ENCODE measurements around the gene TBC1D4. TPM values are rescaled to one million over a fixed set of nuclear protein-coding genes. Genes with fewer than 3 reads are reported as not detected.

TBC1D4 gene
- polyA plus RNA-seq, 1 experiment, result 16.4 TPM

DNA sequence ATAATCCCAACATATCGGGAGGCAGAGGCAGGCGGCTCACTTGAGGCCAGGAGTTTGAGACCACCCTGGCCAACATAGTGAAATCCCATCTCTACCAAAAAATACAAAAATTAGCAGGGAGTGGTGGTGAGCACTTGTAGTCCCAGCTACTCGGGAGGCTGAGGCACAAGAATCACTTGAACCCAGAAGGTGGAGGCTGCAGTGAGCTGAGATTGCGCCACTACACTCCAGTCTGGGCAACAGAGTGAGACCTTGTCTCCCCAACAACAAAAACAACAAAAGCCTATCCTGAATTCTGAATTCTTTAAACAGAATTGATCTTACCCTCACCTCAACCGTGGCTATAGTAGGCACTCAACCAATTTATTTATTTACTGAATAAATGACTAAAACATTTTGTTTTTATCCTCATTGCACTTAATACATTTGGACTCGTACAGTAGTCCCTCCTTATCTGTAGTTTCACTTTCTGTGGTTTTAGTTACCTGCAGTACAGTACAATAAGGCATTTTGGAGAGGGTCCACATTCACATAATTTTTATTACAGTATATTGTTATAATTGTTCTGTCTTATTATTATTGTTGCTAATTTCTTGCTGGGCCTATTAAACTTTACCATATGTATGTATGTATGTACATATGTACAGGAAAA, 98.8 kb downstream of the TBC1D4 start:
- TF ChIP-seq, protein P1, sequence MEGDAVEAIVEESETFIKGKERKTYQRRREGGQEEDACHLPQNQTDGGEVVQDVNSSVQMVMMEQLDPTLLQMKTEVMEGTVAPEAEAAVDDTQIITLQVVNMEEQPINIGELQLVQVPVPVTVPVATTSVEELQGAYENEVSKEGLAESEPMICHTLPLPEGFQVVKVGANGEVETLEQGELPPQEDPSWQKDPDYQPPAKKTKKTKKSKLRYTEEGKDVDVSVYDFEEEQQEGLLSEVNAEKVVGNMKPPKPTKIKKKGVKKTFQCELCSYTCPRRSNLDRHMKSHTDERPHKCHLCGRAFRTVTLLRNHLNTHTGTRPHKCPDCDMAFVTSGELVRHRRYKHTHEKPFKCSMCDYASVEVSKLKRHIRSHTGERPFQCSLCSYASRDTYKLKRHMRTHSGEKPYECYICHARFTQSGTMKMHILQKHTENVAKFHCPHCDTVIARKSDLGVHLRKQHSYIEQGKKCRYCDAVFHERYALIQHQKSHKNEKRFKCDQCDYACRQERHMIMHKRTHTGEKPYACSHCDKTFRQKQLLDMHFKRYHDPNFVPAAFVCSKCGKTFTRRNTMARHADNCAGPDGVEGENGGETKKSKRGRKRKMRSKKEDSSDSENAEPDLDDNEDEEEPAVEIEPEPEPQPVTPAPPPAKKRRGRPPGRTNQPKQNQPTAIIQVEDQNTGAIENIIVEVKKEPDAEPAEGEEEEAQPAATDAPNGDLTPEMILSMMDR (IDR thresholded peaks at IDR 0.05; ENCODE audit: insufficient read depth, low read depth, low read length), result no peak
- ChIA-PET POLR2A (no interaction called here), CTCF (interaction anchor here (1.0 kb wide), 1 partner anchor 25 kb away, joined by 4 read pairs; no protein-coding TSS in a partner anchor)
- DNase-seq (ENCODE audit: low read depth), result no peak
- no peaks in the 10 kb centered on the region for H3K36me3 ChIP-seq (ENCODE audit: control insufficient read depth, insufficient read depth, low read length)
- H3K27me3 ChIP-seq (ENCODE audit: control insufficient read depth, insufficient read depth, low read length), result no peaks in the 10 kb centered on the region
- no peak overlapping the region for H3K4me3 ChIP-seq (ENCODE audit: low read depth, low read length)

DNA sequence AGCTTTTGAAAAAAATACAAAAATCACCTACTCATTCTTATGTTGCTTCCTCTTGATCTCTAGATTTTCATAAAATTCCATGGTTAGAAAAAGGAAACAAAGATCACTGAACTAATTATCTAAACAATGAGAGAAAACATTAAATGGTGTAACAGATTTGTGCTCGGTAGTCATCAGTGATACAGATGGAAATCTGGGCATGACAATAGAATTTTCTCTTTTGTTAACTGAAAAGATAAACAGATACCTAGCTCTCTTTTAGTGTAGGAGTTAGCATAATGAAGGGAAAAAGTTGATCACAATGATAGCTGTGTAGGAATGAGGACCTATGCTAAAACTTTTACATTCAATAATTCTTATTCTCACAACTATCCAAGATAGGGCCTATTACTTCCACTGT, 103.7 kb downstream of the TBC1D4 start:
- Histone ChIP-seq H3K4me3 (ENCODE audit: low read depth, low read length) (no peak overlapping the region), H3K27me3 (ENCODE audit: control insufficient read depth, insufficient read depth, low read length) (no peaks in the 10 kb centered on the region), H3K36me3 (ENCODE audit: control insufficient read depth, insufficient read depth, low read length) (no peaks in the 10 kb centered on the region)
- no peak for DNase-seq (ENCODE audit: low read depth)
- CTCF ChIA-PET, result interaction anchor here (1.3 kb wide), 1 partner anchor 104 kb away, joined by 7 read pairs; the partner anchor contains the start of gene TBC1D4
- TF ChIP-seq, protein P1 (IDR thresholded peaks at IDR 0.05; ENCODE audit: insufficient read depth, low read depth, low read length), result no peak
- POLR2A ChIA-PET, result no interaction called here

DNA sequence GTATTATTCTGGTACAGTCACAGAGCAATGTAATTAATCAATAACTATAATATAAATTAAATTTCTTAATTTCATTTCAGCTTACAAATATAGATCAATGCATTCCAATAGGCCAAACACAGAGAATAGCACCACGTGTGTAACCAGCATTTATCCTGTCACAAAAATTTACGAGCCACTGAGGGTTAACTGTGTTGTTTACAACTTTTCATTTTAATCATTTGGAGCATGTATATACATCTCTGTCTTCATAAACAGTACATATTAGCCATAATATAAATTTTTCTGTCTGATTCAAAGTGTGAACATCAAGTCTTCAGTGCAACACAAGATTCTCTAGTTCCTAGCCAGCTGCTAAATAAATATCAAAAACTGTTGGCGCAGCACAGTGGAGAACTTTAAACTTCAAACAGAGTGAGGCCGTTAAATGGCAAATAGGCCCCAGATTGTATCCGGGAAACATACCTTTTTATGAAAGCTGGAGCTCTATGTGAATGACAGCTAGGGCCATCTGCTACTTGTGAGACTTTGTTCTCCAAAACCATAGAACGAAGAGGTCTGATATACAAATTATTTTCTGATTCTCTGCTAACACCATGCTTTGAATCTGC, 105.1 kb downstream of the TBC1D4 start:
- TF ChIP-seq, protein P1 (IDR thresholded peaks at IDR 0.05; ENCODE audit: insufficient read depth, low read depth, low read length), result no peak
- POLR2A ChIA-PET, result no interaction called here
- H3K4me3 ChIP-seq (ENCODE audit: low read depth, low read length), result no peak overlapping the region
- DNase-seq (ENCODE audit: low read depth), result no peak
- H3K36me3 ChIP-seq (ENCODE audit: control insufficient read depth, insufficient read depth, low read length), result no peaks in the 10 kb centered on the region
- H3K27me3 ChIP-seq (ENCODE audit: control insufficient read depth, insufficient read depth, low read length), result no peaks in the 10 kb centered on the region
- CTCF ChIA-PET, result interaction anchor here (0.6 kb wide), 1 partner anchor 25 kb away, joined by 3 read pairs; no protein-coding TSS in a partner anchor

DNA sequence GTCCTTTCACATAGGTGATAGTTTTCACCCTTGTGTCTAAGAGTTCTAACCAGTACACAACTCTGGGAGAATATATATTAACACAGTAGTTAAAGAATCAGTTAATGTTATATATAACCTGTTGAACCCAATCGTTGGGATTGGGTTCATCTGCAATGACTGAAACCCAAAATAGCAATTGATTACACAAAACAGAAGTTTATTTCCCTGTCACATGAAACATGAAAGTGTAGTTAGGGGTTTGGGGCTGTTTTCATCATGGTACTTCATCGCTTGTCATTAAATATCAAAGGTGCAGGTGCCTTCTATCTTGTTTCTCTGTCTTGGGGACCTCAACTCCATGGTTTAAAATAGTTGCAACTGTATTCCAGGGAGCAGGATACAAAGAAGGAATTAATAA, 106.6 kb downstream of the TBC1D4 start:
- no peak for DNase-seq (ENCODE audit: low read depth)
- TF ChIP-seq, protein P1 (IDR thresholded peaks at IDR 0.05; ENCODE audit: insufficient read depth, low read depth, low read length), result no peak
- no peak overlapping the region for H3K4me3 ChIP-seq (ENCODE audit: low read depth, low read length)
- H3K27me3 ChIP-seq (ENCODE audit: control insufficient read depth, insufficient read depth, low read length), result no peaks in the 10 kb centered on the region
- ChIA-PET CTCF (interaction anchor here (0.7 to 1.2 kb wide), 2 partner anchors 9 to 101 kb away, joined by 3 read pairs; no protein-coding TSS in a partner anchor), POLR2A (no interaction called here)
- no peaks in the 10 kb centered on the region for H3K36me3 ChIP-seq (ENCODE audit: control insufficient read depth, insufficient read depth, low read length)

DNA sequence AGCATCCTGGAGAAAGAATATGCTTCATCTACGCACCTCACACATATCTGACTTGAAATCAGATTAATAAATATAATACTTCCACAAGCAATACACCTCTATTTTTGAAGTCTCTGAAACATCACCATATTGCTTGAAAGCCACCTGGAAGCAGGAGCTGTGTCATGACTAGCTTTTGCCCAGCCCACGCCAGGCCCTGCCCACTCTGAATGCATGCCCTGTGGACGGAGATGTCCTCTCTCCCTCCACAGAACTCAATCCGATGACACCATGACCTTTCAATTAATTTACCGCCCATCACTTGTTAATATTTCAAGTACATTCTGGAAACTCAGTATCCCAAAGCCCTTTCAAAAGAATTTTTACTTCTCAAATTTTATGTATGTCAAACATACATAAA, 108.0 kb downstream of the TBC1D4 start:
- ChIA-PET CTCF (interaction anchor here (0.6 to 2.6 kb wide), 4 partner anchors 28 to 236 kb away, joined by 3 to 10 read pairs (median 4); partner anchors contain the start of genes TBC1D4 and UCHL3), POLR2A (no interaction called here)
- Histone ChIP-seq H3K27me3 (ENCODE audit: control insufficient read depth, insufficient read depth, low read length) (no peaks in the 10 kb centered on the region), H3K4me3 (ENCODE audit: low read depth, low read length) (no peak overlapping the region), H3K36me3 (ENCODE audit: control insufficient read depth, insufficient read depth, low read length) (no peaks in the 10 kb centered on the region)
- TF ChIP-seq, protein P1 (IDR thresholded peaks at IDR 0.05; ENCODE audit: insufficient read depth, low read depth, low read length), result no peak
- DNase-seq (ENCODE audit: low read depth), result no peak

Data from BJ (cell line).